Heart left ventricle (tissue), 13 donors: ENCODE data around the gene LNPEP.

Source experiments
- POLR2A ChIP-seq, 2 donors: fragments of 450-650 bp; IDR thresholded peaks; one replicate each; pipeline ENCODE4 v1.6.1; 2017; ENCODE audit warnings: antibody characterized with exemption in 2 of 2, mild to moderate bottlenecking in 2 of 2, moderate library complexity in 2 of 2
- TF ChIP-seq, protein P1 (sequence below), 12 donors: fragments of 200-600 bp; sonication (generic) in 4 of 12; IDR thresholded peaks; one replicate each; pipeline versions ENCODE4 v1.5.0 to v1.8.0; 2018 to 2022; ENCODE audit warnings: antibody characterized with exemption in 12 of 12, mild to moderate bottlenecking in 5 of 12
- donor health status: ischemic (EF 13 %, LVEDD 7.1; RV severe dilation, severe dysfunction).
- donor health status: DM: no; HTN: yes; CAD: no.
- donor health status: DM: no; HTN: no; CAD: no.
- donor health status: ischemic (EF 25% LVEDD 6.9; RV normal size, moderate dysfunction).
- donor health status: ischemic (EF 25% LVEDD 5.7; RV mildly dilated, moderate dysfunction).
- donor health status: ischemic (EF 35%, LVEDD 5.7; RV mildly dilated, moderate dysfunction).
- donor health status: nonischemic (EF 11% LVEDD 7.7; RV severe dilation, severe dysfunction).
- donor health status: DM: yes; HTN: yes; CAD: no.
- donor health status: PGD.
- donor health status: ischemic (EF 29% LVEDD 5.4; RV normal size, mild dysfunction).
- donor health status: nonischemic (EF 23%, LVEDD 6.1; RV moderate dilation, normal function).

DNA sequence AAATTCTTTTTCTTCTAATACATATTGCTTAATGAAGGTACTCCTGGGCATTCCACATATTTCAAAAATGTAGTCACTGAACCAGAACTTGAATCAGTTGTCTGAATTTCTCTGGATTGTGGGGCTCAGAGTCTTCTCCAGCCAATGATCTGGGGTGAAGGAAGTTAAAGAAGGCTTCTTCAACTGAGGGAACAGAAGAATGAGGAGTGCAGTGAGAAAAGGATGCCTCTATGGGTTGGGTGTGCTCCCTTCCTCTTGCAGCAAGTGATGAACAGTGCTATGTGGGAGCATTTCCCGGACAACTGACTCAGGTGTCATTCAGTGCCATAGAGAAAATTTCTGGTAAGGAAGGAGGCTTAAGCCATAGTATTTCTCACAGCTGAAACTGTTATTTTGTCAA, 7.9 kb downstream of the LNPEP start:
- no peak for TF ChIP-seq POLR2A (IDR thresholded peaks at IDR 0.05)
- TF ChIP-seq, protein P1, sequence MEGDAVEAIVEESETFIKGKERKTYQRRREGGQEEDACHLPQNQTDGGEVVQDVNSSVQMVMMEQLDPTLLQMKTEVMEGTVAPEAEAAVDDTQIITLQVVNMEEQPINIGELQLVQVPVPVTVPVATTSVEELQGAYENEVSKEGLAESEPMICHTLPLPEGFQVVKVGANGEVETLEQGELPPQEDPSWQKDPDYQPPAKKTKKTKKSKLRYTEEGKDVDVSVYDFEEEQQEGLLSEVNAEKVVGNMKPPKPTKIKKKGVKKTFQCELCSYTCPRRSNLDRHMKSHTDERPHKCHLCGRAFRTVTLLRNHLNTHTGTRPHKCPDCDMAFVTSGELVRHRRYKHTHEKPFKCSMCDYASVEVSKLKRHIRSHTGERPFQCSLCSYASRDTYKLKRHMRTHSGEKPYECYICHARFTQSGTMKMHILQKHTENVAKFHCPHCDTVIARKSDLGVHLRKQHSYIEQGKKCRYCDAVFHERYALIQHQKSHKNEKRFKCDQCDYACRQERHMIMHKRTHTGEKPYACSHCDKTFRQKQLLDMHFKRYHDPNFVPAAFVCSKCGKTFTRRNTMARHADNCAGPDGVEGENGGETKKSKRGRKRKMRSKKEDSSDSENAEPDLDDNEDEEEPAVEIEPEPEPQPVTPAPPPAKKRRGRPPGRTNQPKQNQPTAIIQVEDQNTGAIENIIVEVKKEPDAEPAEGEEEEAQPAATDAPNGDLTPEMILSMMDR (IDR thresholded peaks at IDR 0.05), result no peak
